H1 (cell line): ENCODE measurements around the gene CAMK2B.

Source experiments
- ASH2L ChIP-seq: fragments of 200-600, 300-600 bp; sonication (generic); IDR thresholded peaks from one replicate; pipeline ENCODE4 v1.7.1; 2017; ENCODE audit warnings: low read length
- ATF2 ChIP-seq: IDR thresholded peaks from 2 replicates; pipeline ENCODE4 v1.6.1; 2012; ENCODE audit warnings: low read length, inconsistent platforms
- ATF3 ChIP-seq: IDR thresholded peaks from 2 replicates; pipeline ENCODE4 v1.6.1; 2011; ENCODE audit warnings: low read depth, mild to moderate bottlenecking, low read length; ENCODE audit not compliant: insufficient read depth
- CREB1 ChIP-seq: IDR thresholded peaks from 2 replicates; pipeline ENCODE4 v1.6.1; 2012; ENCODE audit warnings: inconsistent platforms
- HDAC6 ChIP-seq: IDR thresholded peaks from one replicate; pipeline ENCODE4 v1.7.1; 2012; ENCODE audit warnings: low read depth, mild to moderate bottlenecking, inconsistent platforms, low read length, moderate library complexity
- JUN ChIP-seq: IDR thresholded peaks from 2 replicates; pipeline ENCODE4 v1.6.1; 2011; ENCODE audit warnings: low read depth, mild to moderate bottlenecking, improper control_type of control experiment, low read length
- KDM5A ChIP-seq: fragments of 200-600 bp; IDR thresholded peaks from 2 replicates; pipeline ENCODE4 v1.7.1; 2012; ENCODE audit warnings: mild to moderate bottlenecking, low read length, inconsistent platforms, mixed read lengths
- ZNF274 ChIP-seq: IDR thresholded peaks from 2 replicates; pipeline ENCODE4 v1.7.0; 2012; ENCODE audit warnings: low read length, borderline replicate concordance; ENCODE audit errors: extremely low read depth

GRCh38 chr7:44232901-44233715, 92.3 kb downstream of the CAMK2B start:
- no peak for TF ChIP-seq ATF2
- no peak for TF ChIP-seq ATF3
- no peak for TF ChIP-seq ZNF274
- no peak for TF ChIP-seq HDAC6
- no peak for TF ChIP-seq ASH2L
- TF ChIP-seq KDM5A = no peak
- TF ChIP-seq CREB1 = no peak
- no peak for TF ChIP-seq JUN
